Glutamatergic neuron (in vitro differentiated cells): ENCODE results near the gene NECTIN2. TPM values are rescaled to one million over a fixed set of nuclear protein-coding genes. Genes with fewer than 3 reads are reported as not detected.

Experiments used
- DNase-seq: peaks from one replicate; pipeline ENCODE4 v3.0.0; 2022
- H3K27ac Mint-ChIP-seq: one replicate; pipeline ENCODE4 v1.8.0; 2020; ENCODE audit warnings: mild to moderate bottlenecking, mixed read lengths, inconsistent platforms; ENCODE audit not compliant: unreplicated experiment
- H3K27me3 Mint-ChIP-seq: one replicate; pipeline ENCODE4 v1.8.0; 2020; ENCODE audit warnings: mild to moderate bottlenecking, moderate library complexity, mixed read lengths, inconsistent platforms; ENCODE audit not compliant: unreplicated experiment
- H3K36me3 Mint-ChIP-seq: one replicate; pipeline ENCODE4 v1.8.0; 2020; ENCODE audit warnings: mild to moderate bottlenecking, mixed read lengths, inconsistent platforms; ENCODE audit not compliant: unreplicated experiment
- H3K4me1 Mint-ChIP-seq: one replicate; pipeline ENCODE4 v1.8.0; 2020; ENCODE audit warnings: mild to moderate bottlenecking, low read depth, mixed read lengths, inconsistent platforms; ENCODE audit not compliant: unreplicated experiment
- H3K4me3 Mint-ChIP-seq: one replicate; pipeline ENCODE4 v1.8.0; 2020; ENCODE audit warnings: mild to moderate bottlenecking, mixed read lengths, inconsistent platforms; ENCODE audit not compliant: unreplicated experiment
- H3K9me3 Mint-ChIP-seq: one replicate; pipeline ENCODE4 v1.8.0; 2020; ENCODE audit warnings: mild to moderate bottlenecking, moderate library complexity, mixed read lengths, inconsistent platforms; ENCODE audit not compliant: unreplicated experiment
- CTCF ChIP-seq: fragments of 200-600 bp; sonication (generic); IDR thresholded peaks from one replicate; pipeline ENCODE4 v1.5.0; 2021; ENCODE audit not compliant: partially characterized antibody, unreplicated experiment
- total RNA-seq: library from RNA; stranded (reverse); fragmentation: NEBNext Ultra II Directional; extraction: Animal tissue kit (Norgen Biotek cat#: 25700); gene quantifications from one replicate; pipeline ENCODE4 v1.2.1, GENCODE V29; 2021; ENCODE audit not compliant: unreplicated experiment

NECTIN2 gene
- total RNA-seq, 1 donor from 2014 or later = 108 TPM

- peaks cover 9% of the 10 kb centered on the region for H3K9me3 Mint-ChIP-seq
- peaks cover 5% of the 10 kb centered on the region for H3K36me3 Mint-ChIP-seq
- TF ChIP-seq CTCF = no peak
- H3K4me1 Mint-ChIP-seq = peaks cover 22% of the 10 kb centered on the region
- no peak overlapping the region for H3K27ac Mint-ChIP-seq
- no peak overlapping the region for H3K4me3 Mint-ChIP-seq
- peaks cover 18% of the 10 kb centered on the region for H3K27me3 Mint-ChIP-seq
- no peak for DNase-seq
Measured at GRCh38 chr19:44812142-44812718, 33.9 kb upstream of the NECTIN2 start.

- no peak for DNase-seq
- Mint-ChIP-seq H3K36me3 (peaks cover 5% of the 10 kb centered on the region), H3K4me1 (peaks cover 24% of the 10 kb centered on the region), H3K27ac (no peak overlapping the region), H3K27me3 (peaks cover 19% of the 10 kb centered on the region), H3K9me3 (peaks cover 9% of the 10 kb centered on the region), H3K4me3 (peak overlapping the region; percentile 37)
- no peak for TF ChIP-seq CTCF
Measured at GRCh38 chr19:44813070-44813840, 32.8 kb upstream of the NECTIN2 start.

- no peak for TF ChIP-seq CTCF
- peaks cover 24% of the 10 kb centered on the region for H3K4me1 Mint-ChIP-seq
- peaks cover 5% of the 10 kb centered on the region for H3K36me3 Mint-ChIP-seq
- H3K9me3 Mint-ChIP-seq = peaks cover 9% of the 10 kb centered on the region
- H3K4me3 Mint-ChIP-seq = peak overlapping the region; percentile 37
- H3K27ac Mint-ChIP-seq = no peak overlapping the region
- DNase-seq = no peak
- peaks cover 20% of the 10 kb centered on the region for H3K27me3 Mint-ChIP-seq
Measured at GRCh38 chr19:44813841-44814470, 32.1 kb upstream of the NECTIN2 start.

GRCh38 chr19:44814517-44814916, 31.6 kb upstream of the NECTIN2 start:
- H3K4me3 Mint-ChIP-seq = no peak overlapping the region
- H3K36me3 Mint-ChIP-seq = peaks cover 5% of the 10 kb centered on the region
- no peak for DNase-seq
- H3K27me3 Mint-ChIP-seq = peaks cover 20% of the 10 kb centered on the region
- H3K4me1 Mint-ChIP-seq = peaks cover 24% of the 10 kb centered on the region
- peaks cover 9% of the 10 kb centered on the region for H3K9me3 Mint-ChIP-seq
- TF ChIP-seq CTCF = no peak
- H3K27ac Mint-ChIP-seq = no peak overlapping the region

- peaks cover 19% of the 10 kb centered on the region for H3K4me1 Mint-ChIP-seq
- no peak for TF ChIP-seq CTCF
- DNase-seq = peak; percentile 60
- peaks cover 20% of the 10 kb centered on the region for H3K27me3 Mint-ChIP-seq
- peaks cover 8% of the 10 kb centered on the region for H3K9me3 Mint-ChIP-seq
- peaks cover 5% of the 10 kb centered on the region for H3K36me3 Mint-ChIP-seq
- peak overlapping the region; percentile 90 for H3K27ac Mint-ChIP-seq
- H3K4me3 Mint-ChIP-seq = peak overlapping the region; percentile 46
Measured at GRCh38 chr19:44816301-44816700, 29.8 kb upstream of the NECTIN2 start.
